Gastroesophageal sphincter (tissue), 4 donors: Measurements from ENCODE around the gene MPLKIP. TPM values are rescaled to one million over a fixed set of nuclear protein-coding genes. Genes with fewer than 3 reads are reported as not detected.

ENCODE experiments used
- ATAC-seq: fragments of 150-250 bp; one replicate; pipeline ENCODE4 v1.9.1; 2016; ENCODE audit warnings: mild to moderate bottlenecking, moderate library complexity
- H3K27ac ChIP-seq, 4 donors: fragments of 200-600 bp; sonication (generic) in 3 of 4; 1 replicate in 3 of 4; 2 replicates in 1 of 4; pipeline ENCODE4 v1.5.1; 2016 to 2019
- H3K27me3 ChIP-seq: fragments of 200-600 bp; sonication (generic); one replicate; pipeline ENCODE4 v1.5.1; 2019
- H3K36me3 ChIP-seq, 2 donors: fragments of 200-600 bp; sonication (generic); one replicate each; pipeline ENCODE4 v1.5.1; 2019; ENCODE audit warnings: control low read depth in 1 of 2
- H3K4me1 ChIP-seq, 3 donors: fragments of 200-600 bp; sonication (generic); 1 replicate in 2 of 3; 2 replicates in 1 of 3; pipeline ENCODE4 v1.5.1; 2016 to 2019; ENCODE audit warnings: control low read depth in 2 of 3
- H3K4me3 ChIP-seq, 2 donors: fragments of 200-600 bp; sonication (generic); one replicate each; pipeline ENCODE4 v1.5.1; 2019; ENCODE audit warnings: mild to moderate bottlenecking in 1 of 2, moderate library complexity in 1 of 2
- H3K9me3 ChIP-seq, 3 donors: fragments of 200-600 bp; sonication (generic); one replicate each; pipeline ENCODE4 v1.5.1; 2017 to 2019; ENCODE audit warnings: control low read depth in 2 of 3
- EP300 ChIP-seq: sonication (generic); formaldehyde crosslinking; IDR thresholded peaks from one replicate; pipeline ENCODE4 v1.6.1; 2017; ENCODE audit warnings: antibody characterized with exemption, mild to moderate bottlenecking
- POLR2A ChIP-seq, 2 donors: fragments of 450-650 bp; IDR thresholded peaks; one replicate each; pipeline ENCODE4 v1.6.1; 2017; ENCODE audit warnings: antibody characterized with exemption in 2 of 2, mild to moderate bottlenecking in 2 of 2, moderate library complexity in 1 of 2
- POLR2AphosphoS5 ChIP-seq: sonication (generic); formaldehyde crosslinking; IDR thresholded peaks from one replicate; pipeline ENCODE4 v1.6.1; 2017; ENCODE audit warnings: antibody characterized with exemption
- WGBS, 2 donors: methylation state at CpG; one replicate each; pipeline ENCODE4 v1.1.5; 2018; ENCODE audit warnings: low coverage in 1 of 2; 5-methylcytosine and 5-hydroxymethylcytosine counted together
- total RNA-seq, 4 donors: library from RNA; depleted of rRNA; stranded (reverse); fragments of >200 nt; gene quantifications; one replicate each; pipeline ENCODE4 v1.1.0, GENCODE V29; 2016
- TF ChIP-seq, protein P1 (sequence below), 4 experiments: fragments of 200-600 bp in 2 of 4; fragments of 450-650 bp in 2 of 4; sonication (generic) in 1 of 4; IDR thresholded peaks; one replicate each; pipeline ENCODE4 v1.5.1; 2017 to 2019; ENCODE audit warnings: antibody characterized with exemption in 4 of 4, mild to moderate bottlenecking in 2 of 4, moderate library complexity in 2 of 4

The MPLKIP gene
- total RNA-seq, 4 donors from 2014 or later, result 14.0 to 42.0 (median 38.0) TPM

DNA sequence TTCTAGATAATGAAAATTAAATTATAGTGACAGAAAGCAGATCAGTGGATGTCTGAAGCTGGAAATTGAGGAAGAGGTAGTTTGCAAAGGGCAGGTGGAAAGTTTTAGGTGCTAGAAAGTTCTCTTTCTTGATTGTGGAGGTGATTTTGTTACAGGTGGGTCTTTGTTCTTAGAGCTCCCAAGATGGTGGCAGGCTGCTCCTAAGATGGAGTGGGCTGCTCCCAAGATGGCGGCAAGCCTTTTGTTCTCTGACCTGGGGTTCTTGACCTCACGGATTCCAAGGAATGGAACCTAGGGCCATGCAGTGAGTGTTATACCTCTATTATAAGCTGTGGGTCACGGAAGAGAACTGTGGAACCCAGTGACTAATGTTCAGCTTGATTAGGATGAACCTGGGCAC, 32.9 kb upstream of the MPLKIP start:
- 100% methylated on average over 1 of the region's 3 CpGs; no CpG with 5 or more reads in 1 of the 2 donors for WGBS, 2 donors
- TF ChIP-seq POLR2AphosphoS5 (no peak), POLR2A (IDR thresholded peaks at IDR 0.05) (no peak), EP300 (no peak)
- TF ChIP-seq, protein P1, sequence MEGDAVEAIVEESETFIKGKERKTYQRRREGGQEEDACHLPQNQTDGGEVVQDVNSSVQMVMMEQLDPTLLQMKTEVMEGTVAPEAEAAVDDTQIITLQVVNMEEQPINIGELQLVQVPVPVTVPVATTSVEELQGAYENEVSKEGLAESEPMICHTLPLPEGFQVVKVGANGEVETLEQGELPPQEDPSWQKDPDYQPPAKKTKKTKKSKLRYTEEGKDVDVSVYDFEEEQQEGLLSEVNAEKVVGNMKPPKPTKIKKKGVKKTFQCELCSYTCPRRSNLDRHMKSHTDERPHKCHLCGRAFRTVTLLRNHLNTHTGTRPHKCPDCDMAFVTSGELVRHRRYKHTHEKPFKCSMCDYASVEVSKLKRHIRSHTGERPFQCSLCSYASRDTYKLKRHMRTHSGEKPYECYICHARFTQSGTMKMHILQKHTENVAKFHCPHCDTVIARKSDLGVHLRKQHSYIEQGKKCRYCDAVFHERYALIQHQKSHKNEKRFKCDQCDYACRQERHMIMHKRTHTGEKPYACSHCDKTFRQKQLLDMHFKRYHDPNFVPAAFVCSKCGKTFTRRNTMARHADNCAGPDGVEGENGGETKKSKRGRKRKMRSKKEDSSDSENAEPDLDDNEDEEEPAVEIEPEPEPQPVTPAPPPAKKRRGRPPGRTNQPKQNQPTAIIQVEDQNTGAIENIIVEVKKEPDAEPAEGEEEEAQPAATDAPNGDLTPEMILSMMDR (IDR thresholded peaks at IDR 0.05), result no peak
- Histone ChIP-seq H3K9me3 (no peaks in the 10 kb centered on the region), H3K4me1 (no peaks in the 10 kb centered on the region), H3K27me3 (no peaks in the 10 kb centered on the region), H3K36me3 (no peaks in the 10 kb centered on the region), H3K27ac (no peak overlapping the region), H3K4me3 (no peak overlapping the region)
- ATAC-seq, result no peak

DNA sequence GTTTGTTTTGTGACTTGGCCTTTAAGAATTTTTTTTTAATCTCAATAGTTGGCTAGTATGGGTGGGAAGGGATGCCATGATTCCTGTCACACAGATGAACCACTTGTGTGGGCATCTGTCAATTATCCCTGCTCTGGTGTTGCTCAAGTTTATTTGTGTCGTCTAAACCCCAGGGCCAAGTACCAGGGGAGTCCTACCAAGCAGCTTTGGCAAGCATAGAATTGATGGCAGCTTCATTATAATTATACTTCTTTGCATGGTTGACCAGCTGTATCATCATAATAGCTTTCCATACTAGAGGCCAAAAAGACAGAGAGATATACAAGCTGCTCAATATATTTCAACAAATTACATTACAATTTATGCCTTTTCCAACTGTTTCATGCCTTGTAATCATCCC, 30.8 kb upstream of the MPLKIP start:
- Histone ChIP-seq H3K36me3 (no peaks in the 10 kb centered on the region), H3K27ac (no peak overlapping the region), H3K27me3 (no peaks in the 10 kb centered on the region), H3K4me3 (no peak overlapping the region), H3K9me3 (no peaks in the 10 kb centered on the region), H3K4me1 (no peaks in the 10 kb centered on the region)
- no peak for ATAC-seq
- WGBS, 2 donors, result 25 to 100% methylated on average over 1 of the region's 1 CpG
- TF ChIP-seq, protein P1 (IDR thresholded peaks at IDR 0.05), result no peak
- TF ChIP-seq EP300, result no peak
- TF ChIP-seq POLR2AphosphoS5, result no peak
- no peak for TF ChIP-seq POLR2A (IDR thresholded peaks at IDR 0.05)

DNA sequence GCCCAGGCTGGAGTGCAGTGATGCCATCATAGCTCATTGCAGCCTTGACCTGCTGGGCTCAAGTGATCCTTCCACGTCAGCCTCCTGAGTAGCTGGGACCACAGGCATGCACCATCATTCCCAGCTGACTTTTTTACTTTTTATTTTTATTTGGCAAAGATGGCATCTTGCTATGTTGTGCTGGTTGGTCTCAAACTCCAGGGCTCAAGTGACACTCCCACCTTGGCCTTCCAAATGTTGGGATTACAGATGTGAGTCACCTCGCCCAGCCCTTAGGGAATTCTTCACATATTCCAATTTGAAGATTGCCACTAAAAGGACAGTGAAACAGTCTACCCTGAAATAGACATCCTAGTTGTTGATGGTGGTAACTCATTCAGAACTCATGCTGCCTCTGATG, 28.1 kb upstream of the MPLKIP start:
- H3K27ac ChIP-seq, result no peak overlapping the region
- no peaks in the 10 kb centered on the region for H3K36me3 ChIP-seq
- no peaks in the 10 kb centered on the region for H3K9me3 ChIP-seq
- H3K4me3 ChIP-seq, result no peak overlapping the region
- TF ChIP-seq, protein P1 (IDR thresholded peaks at IDR 0.05), result no peak
- TF ChIP-seq EP300 (no peak), POLR2A (IDR thresholded peaks at IDR 0.05) (no peak), POLR2AphosphoS5 (no peak)
- no peak for ATAC-seq
- no peaks in the 10 kb centered on the region for H3K4me1 ChIP-seq
- WGBS, 2 donors, result 86 to 90% methylated on average over 1 to 2 of the region's 2 CpGs
- H3K27me3 ChIP-seq, result no peaks in the 10 kb centered on the region

DNA sequence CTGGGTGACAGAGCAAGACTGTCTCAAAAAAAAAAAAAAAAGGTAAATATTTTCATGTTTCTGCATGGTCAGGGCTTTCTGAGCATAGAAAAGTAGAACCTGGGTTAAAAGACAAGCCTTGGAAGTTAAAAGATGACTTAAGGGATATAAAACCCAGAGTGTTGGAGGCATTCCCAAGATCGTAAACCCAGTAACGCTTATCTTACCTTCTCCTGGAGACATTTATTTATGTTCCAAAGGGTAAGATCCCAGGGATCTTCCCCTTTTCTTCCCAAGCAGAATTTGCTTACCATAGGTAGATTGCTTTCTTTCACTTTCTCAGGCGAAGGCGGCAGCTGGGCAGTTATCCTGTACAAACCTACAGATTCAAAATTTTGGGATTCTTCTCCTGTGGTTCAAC, 22.6 kb upstream of the MPLKIP start:
- Histone ChIP-seq H3K27me3 (no peaks in the 10 kb centered on the region), H3K9me3 (no peaks in the 10 kb centered on the region), H3K4me1 (no peaks in the 10 kb centered on the region), H3K27ac (no peak overlapping the region), H3K36me3 (no peaks in the 10 kb centered on the region), H3K4me3 (no peak overlapping the region)
- no peak for ATAC-seq
- WGBS, 2 donors, result 81 to 89% methylated on average over 4 of the region's 4 CpGs
- TF ChIP-seq, protein P1 (IDR thresholded peaks at IDR 0.05), result no peak
- TF ChIP-seq POLR2AphosphoS5, result no peak
- TF ChIP-seq POLR2A (IDR thresholded peaks at IDR 0.05), result no peak
- TF ChIP-seq EP300, result no peak

DNA sequence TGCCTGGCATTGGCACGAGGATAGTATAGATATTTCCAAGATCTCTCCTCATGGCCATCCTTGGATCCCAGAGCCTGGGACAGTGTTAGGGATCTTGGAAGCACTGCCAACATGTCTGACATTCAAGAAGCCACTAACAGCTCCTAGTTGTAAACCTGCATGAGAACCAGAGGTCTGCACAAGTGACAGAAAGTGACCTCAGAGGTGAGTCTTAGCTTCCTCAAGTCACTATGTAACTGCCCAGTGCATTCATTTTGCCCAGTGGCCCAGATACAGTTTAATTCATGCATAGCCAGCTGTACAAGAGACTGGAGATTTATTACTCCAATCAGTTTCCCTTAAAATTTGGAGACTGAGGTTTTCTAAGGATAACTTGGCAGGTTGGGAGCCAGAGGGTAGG, 17.1 kb upstream of the MPLKIP start:
- H3K4me3 ChIP-seq, result no peak overlapping the region
- H3K4me1 ChIP-seq, result no peaks in the 10 kb centered on the region
- WGBS, 2 donors, result 88 to 100% methylated on average over 1 of the region's 1 CpG
- no peaks in the 10 kb centered on the region for H3K9me3 ChIP-seq
- no peaks in the 10 kb centered on the region for H3K27me3 ChIP-seq
- no peak for ATAC-seq
- H3K27ac ChIP-seq, result no peak overlapping the region
- TF ChIP-seq POLR2A (IDR thresholded peaks at IDR 0.05) (no peak), EP300 (no peak), POLR2AphosphoS5 (no peak)
- TF ChIP-seq, protein P1 (IDR thresholded peaks at IDR 0.05), result no peak
- H3K36me3 ChIP-seq, result no peaks in the 10 kb centered on the region
